ENCODE results near the gene BRICD5.
"Not testable (repeated sequence)": the region's sequence is repeated elsewhere in the genome, so short reads cannot be mapped to it uniquely, and the experiment has no call there.

The BRICD5 gene

GRCh38 chr16:2223221-2223941, 12.7 kb upstream of the BRICD5 start, which contains the start of gene E4F1:
Gene E4F1 (plus strand): TSS chr16:2223591. CDS start chr16:2223614, 23 bp downstream.
- in situ Hi-C loops (cut with MboI; ENCODE audit: low sequenced_read_pairs), result no loop called here

- in situ Hi-C loops (cut with MboI; ENCODE audit: low sequenced_read_pairs), result no loop called here
Observed at GRCh38 chr16:2216330-2216729, 5.7 kb upstream of the BRICD5 start.

- in situ Hi-C loops (cut with MboI; ENCODE audit: low sequenced_read_pairs), result no loop called here
Observed at GRCh38 chr16:2214719-2214968, 4.0 kb upstream of the BRICD5 start, which contains the start of gene PGP. Gene PGP (minus strand): TSS chr16:2214840. CDS start chr16:2214777, 63 bp downstream.

- in situ Hi-C loops (cut with MboI; ENCODE audit: low sequenced_read_pairs), result no loop called here
Observed at GRCh38 chr16:2213817-2214718, 3.4 kb upstream of the BRICD5 start.

- in situ Hi-C loops (cut with MboI; ENCODE audit: low sequenced_read_pairs), result no loop called here
Observed at GRCh38 chr16:2212362-2213324, 2.0 kb upstream of the BRICD5 start.

GRCh38 chr16:2211923-2212347, 1.3 kb upstream of the BRICD5 start:
- in situ Hi-C loops (cut with MboI; ENCODE audit: low sequenced_read_pairs), result no loop called here

GRCh38 chr16:2210009-2210332, 692 bp downstream of the BRICD5 start:
- in situ Hi-C loops (cut with MboI; ENCODE audit: low sequenced_read_pairs), result no loop called here

GRCh38 chr16:2209258-2210008, 1.2 kb downstream of the BRICD5 start:
- in situ Hi-C loops (cut with MboI; ENCODE audit: low sequenced_read_pairs), result no loop called here

GRCh38 chr16:2208772-2209171, 1.9 kb downstream of the BRICD5 start:
- in situ Hi-C loops (cut with MboI; ENCODE audit: low sequenced_read_pairs), result no loop called here

- in situ Hi-C loops (cut with MboI; ENCODE audit: low sequenced_read_pairs), result no loop called here
Observed at GRCh38 chr16:2208308-2208707, 2.4 kb downstream of the BRICD5 start.

GRCh38 chr16:2207872-2208271, 2.8 kb downstream of the BRICD5 start:
- in situ Hi-C loops (cut with MboI; ENCODE audit: low sequenced_read_pairs), result no loop called here

GRCh38 chr16:2206780-2207433, 3.8 kb downstream of the BRICD5 start:
- in situ Hi-C loops (cut with MboI; ENCODE audit: low sequenced_read_pairs), result no loop called here

- in situ Hi-C loops (cut with MboI; ENCODE audit: low sequenced_read_pairs), result no loop called here
Observed at GRCh38 chr16:2206420-2206779, 4.3 kb downstream of the BRICD5 start.

GRCh38 chr16:2205967-2206313, 4.7 kb downstream of the BRICD5 start:
- in situ Hi-C loops (cut with MboI; ENCODE audit: low sequenced_read_pairs), result no loop called here

GRCh38 chr16:2205104-2205966, 5.3 kb downstream of the BRICD5 start, which contains the start of gene MLST8:
Gene MLST8 (plus strand): TSS chr16:2205454. CDS start chr16:2206086, 632 bp downstream.
- in situ Hi-C loops (cut with MboI; ENCODE audit: low sequenced_read_pairs), result no loop called here

- in situ Hi-C loops (cut with MboI; ENCODE audit: low sequenced_read_pairs), result no loop called here
Observed at GRCh38 chr16:2204416-2205103, 6.1 kb downstream of the BRICD5 start.

GRCh38 chr16:2203119-2203688, 7.5 kb downstream of the BRICD5 start:
- in situ Hi-C loops (cut with MboI; ENCODE audit: low sequenced_read_pairs), result not testable (repeated sequence)

GRCh38 chr16:2200313-2200712, 10.3 kb downstream of the BRICD5 start:
- in situ Hi-C loops (cut with MboI; ENCODE audit: low sequenced_read_pairs), result no loop called here

Data from hTERT RPE-1 (cell line).